HepG2 (cell line): Measurements from ENCODE around the gene ATG9A. TPM values are rescaled to one million over a fixed set of nuclear protein-coding genes. Genes with fewer than 3 reads are reported as not detected.
A peak's percentile ranks its signal among the peaks of the same experiment; 100 is the strongest.

Experiments
- ATAC-seq: fragments of 200-7000 bp; cut with Tn5 transposase; 3 replicates; pipeline ENCODE4 v1.9.1; 2020; ENCODE audit warnings: mild to moderate bottlenecking, moderate library complexity
- BruUV-seq: library from RNA; stranded (reverse); fragments of 400-500 nt; replicated peaks from 2 replicates; lab custom pipeline; 2021; lab: Mats Ljungman, UMichigan
- CTCF ChIA-PET: fragments of 300-600 bp; formaldehyde crosslinking; extraction: SDS; loops from one replicate; lab custom pipeline; 2021; ENCODE audit warnings: low total read pairs, inconsistent platforms, low intra/inter-chr PET ratio; lab: Yijun Ruan, JAX
- POLR2A ChIA-PET: fragments of 350-600 bp; sonication (Branson Sonifier 250); formaldehyde crosslinking; loops from one replicate; lab custom pipeline; 2020; ENCODE audit warnings: antibody characterized with exemption, inconsistent platforms; lab: Yijun Ruan, JAX
- DNase-seq: peaks from one replicate; pipeline ENCODE4 v3.0.0-alpha.2; 2015; ENCODE audit warnings: low spot score
- FAIRE-seq: peaks from 3 replicates; lab custom pipeline; 2011; peaks lifted over from hg19 to GRCh38; lab: Jason Lieb, UNC
- H2AFZ ChIP-seq: one replicate; pipeline ENCODE4 v1.6.1; 2011; ENCODE audit warnings: low read length, inconsistent platforms
- H3K27ac ChIP-seq: fragments of 300-600 bp; 3 replicates; pipeline ENCODE4 v1.8.0; 2011; ENCODE audit warnings: mixed run types, mild to moderate bottlenecking, mixed read lengths, low read length, inconsistent platforms; ENCODE audit not compliant: insufficient read depth; ENCODE audit errors: extremely low read length
- H3K27me3 ChIP-seq, 2 experiments: fragments of 200-600 bp in 1 of 2; 2 replicates in 1 of 2; 3 replicates in 1 of 2; pipeline versions ENCODE4 v1.6.0 to v1.8.0; 2011; ENCODE audit warnings: low read length in 2 of 2, mild to moderate bottlenecking in 2 of 2, moderate library complexity in 2 of 2, inconsistent platforms in 1 of 2; ENCODE audit not compliant: insufficient read depth in 2 of 2, control insufficient read depth in 1 of 2
- H3K36me3 ChIP-seq, 2 experiments: fragments of 200-600 bp in 1 of 2; replicated peaks in 1 of 2; 2 replicates in 1 of 2; 3 replicates in 1 of 2; pipeline versions ENCODE4 v1.5.1 to v1.8.0; 2011; ENCODE audit warnings: low read length in 2 of 2, inconsistent platforms in 1 of 2; ENCODE audit not compliant: insufficient read depth in 2 of 2, control insufficient read depth in 1 of 2
- H3K4me1 ChIP-seq: 2 replicates; pipeline ENCODE4 v1.5.1; 2012; ENCODE audit warnings: low read length, inconsistent platforms; ENCODE audit not compliant: insufficient read depth
- H3K4me2 ChIP-seq: 2 replicates; pipeline ENCODE4 v1.6.0; 2011; ENCODE audit warnings: low read depth, low read length, inconsistent platforms
- H3K4me3 ChIP-seq, 3 experiments: fragments of 200-600 bp in 1 of 3; sonication (generic), shearing (Covaris generic) in 1 of 3; replicated peaks in 1 of 3; 2 replicates each; pipeline ENCODE4 v1.5.1; 2011 to 2016; ENCODE audit warnings: low read length in 3 of 3, inconsistent platforms in 2 of 3, low read depth in 2 of 3, mild to moderate bottlenecking in 2 of 3, control low read depth in 1 of 3, mixed read lengths in 1 of 3; ENCODE audit not compliant: insufficient read depth in 1 of 3
- H3K79me2 ChIP-seq: one replicate; pipeline ENCODE4 v1.6.1; 2011; ENCODE audit warnings: low read length, inconsistent platforms; ENCODE audit not compliant: insufficient read depth
- H3K9ac ChIP-seq: 2 replicates; pipeline ENCODE4 v1.6.0; 2011; ENCODE audit warnings: mild to moderate bottlenecking, low read depth, low read length, inconsistent platforms; ENCODE audit not compliant: insufficient read depth
- H3K9me3 ChIP-seq: 2 replicates; pipeline ENCODE4 v1.5.1; 2012; ENCODE audit warnings: mild to moderate bottlenecking, low read length
- H4K20me1 ChIP-seq: 2 replicates; pipeline ENCODE4 v1.6.0; 2011; ENCODE audit warnings: inconsistent platforms, mild to moderate bottlenecking, low read length, moderate library complexity; ENCODE audit not compliant: insufficient read depth
- CEBPB ChIP-seq: IDR thresholded peaks from 2 replicates; pipeline ENCODE4 v1.6.1; 2011; ENCODE audit warnings: low read depth, low read length, improper control_type of control experiment, borderline replicate concordance
- CHCHD3 ChIP-seq: sonication (generic); formaldehyde crosslinking; IDR thresholded peaks from 2 replicates; pipeline ENCODE4 v1.8.0; 2022; ENCODE audit warnings: mild to moderate bottlenecking, missing genetic modification reagents, moderate library complexity
- EP300 ChIP-seq, 3 experiments: sonication (generic) in 1 of 3; formaldehyde crosslinking in 1 of 3; IDR thresholded peaks; 2 replicates each; pipeline versions ENCODE4 v1.5.1 to v1.6.1; 2011 to 2020; ENCODE audit warnings: low read depth in 2 of 3, low read length in 2 of 3, borderline replicate concordance in 1 of 3, improper control_type of control experiment in 1 of 3, mild to moderate bottlenecking in 1 of 3, missing genetic modification reagents in 1 of 3, moderate library complexity in 1 of 3
- HNRNPK ChIP-seq: fragments of 200-400 bp; formaldehyde crosslinking; IDR thresholded peaks from 2 replicates; pipeline ENCODE4 v1.6.1; 2018; ENCODE audit warnings: low read length, low read depth, moderate library complexity, mild to moderate bottlenecking; ENCODE audit not compliant: poor library complexity, severe bottlenecking
- JUNB ChIP-seq: sonication (generic); formaldehyde crosslinking; IDR thresholded peaks from 2 replicates; pipeline ENCODE4 v1.8.0; 2022; ENCODE audit warnings: missing genetic modification reagents, mild to moderate bottlenecking, borderline replicate concordance
- POLR2A ChIP-seq, 2 experiments: IDR thresholded peaks; 2 replicates each; pipeline ENCODE4 v1.6.1; 2011; ENCODE audit warnings: low read depth in 2 of 2, low read length in 2 of 2, mild to moderate bottlenecking in 1 of 2, moderate library complexity in 1 of 2; ENCODE audit not compliant: insufficient read depth in 1 of 2
- ZMYM3 ChIP-seq: sonication (generic); formaldehyde crosslinking; IDR thresholded peaks from 2 replicates; pipeline ENCODE4 v1.5.1; 2020; ENCODE audit warnings: mild to moderate bottlenecking, missing genetic modification reagents
- ZNF766 ChIP-seq: sonication (generic); formaldehyde crosslinking; IDR thresholded peaks from 2 replicates; pipeline ENCODE4 v1.5.0; 2020; ENCODE audit warnings: missing genetic modification reagents, borderline replicate concordance
- WGBS: methylation state at CpG from one replicate; pipeline ENCODE4 v1.1.6; 2017; ENCODE audit warnings: low lambda C conversion rate; 5-methylcytosine and 5-hydroxymethylcytosine counted together
- in situ Hi-C: cut with HindIII; loops from 2 replicates; pipeline ENCODE4 v1.10.0; 2017; ENCODE audit warnings: low pct_unique_long_range_greater_than_20kb; ENCODE audit not compliant: extremely low pct_ligation_motif_present
- intact Hi-C: fragments of 100-400 bp; cut with micrococcal nuclease; formaldehyde crosslinking; loops from one replicate; pipeline ENCODE4 v1.10.0; 2022; ENCODE audit not compliant: unreplicated experiment
- polyA plus RNA-seq, 8 experiments: library from polyadenylated mRNA; depleted of rRNA in 3 of 8; stranded (reverse) in 7 of 8; unstranded in 1 of 8; fragments of >200 nt; fragmentation: Illumina TruSeq in 4 of 8; extraction: Trizol in 4 of 8; gene quantifications; 2 replicates each; pipeline versions ENCODE4 v1.2.1 to v1.2.3, GENCODE V29; 2011 to 2016; ENCODE audit warnings: low read depth in 4 of 8, missing spikeins in 1 of 8, mixed read lengths in 1 of 8; ENCODE audit not compliant: insufficient read depth in 1 of 8
- total RNA-seq, 5 experiments: library from RNA; depleted of rRNA; stranded (reverse); fragments of >200 nt; fragmentation: Illumina TruSeq; extraction: Trizol; gene quantifications; 2 replicates each; pipeline ENCODE4 v1.2.3, GENCODE V29; 2016; ENCODE audit warnings: low read depth in 1 of 5
- TF ChIP-seq, protein P1 (sequence below): sonication (generic); formaldehyde crosslinking; IDR thresholded peaks from 2 replicates; pipeline ENCODE4 v1.4.0; 2020; ENCODE audit warnings: missing genetic modification reagents
- TF ChIP-seq, protein P2 (sequence below): sonication (generic); formaldehyde crosslinking; IDR thresholded peaks from 2 replicates; pipeline ENCODE4 v1.5.0; 2020; ENCODE audit warnings: mild to moderate bottlenecking, missing genetic modification reagents

Gene ATG9A
- total and polyA plus RNA-seq, 2 of the 13 experiments (the other 11 are each of a cell fraction or from before 2014, with no cell fraction given): 35.0 to 131 TPM

DNA sequence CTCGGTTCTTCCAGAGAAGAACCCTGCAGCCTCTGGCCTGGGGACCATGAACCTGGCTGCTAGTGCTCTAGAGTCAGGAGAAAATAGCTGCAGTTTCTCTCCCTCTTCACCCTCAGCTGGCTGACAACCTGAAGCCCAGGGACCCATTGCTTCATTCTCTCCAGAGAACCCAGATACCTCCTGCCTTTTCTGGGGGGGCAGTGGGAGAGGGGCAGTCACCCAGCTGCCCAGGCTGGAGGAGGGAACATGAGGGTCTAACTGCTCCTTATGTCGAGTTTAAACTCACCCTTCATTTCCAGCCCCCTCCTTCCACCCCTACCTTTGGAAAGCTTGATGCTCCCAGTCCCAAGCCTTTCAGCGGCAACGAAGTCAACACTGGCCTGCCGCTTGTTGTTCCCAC, 30.5 kb downstream of the ATG9A start:
- H2AFZ ChIP-seq: no peak overlapping the region
- H3K27ac ChIP-seq: peak overlapping the region; percentile 4
- CTCF ChIA-PET: no interaction called here
- POLR2A ChIA-PET: interaction anchor here (0.7 to 10.9 kb wide), 6 partner anchors 9 to 46 kb away, joined by 3 to 102 read pairs (median 4); partner anchors contain the start of genes GLB1L, STK16 and ZFAND2B
- no peaks in the 10 kb centered on the region for H3K36me3 ChIP-seq
- no peaks in the 10 kb centered on the region for H3K27me3 ChIP-seq
- intact Hi-C loops: no loop called here
- TF ChIP-seq POLR2A (IDR thresholded peaks at IDR 0.05; ENCODE audit: insufficient read depth in 1 of 2, low read depth in 2 of 2, low read length in 2 of 2): peak in 1 of 2 experiments; percentile 17; a peak in 1 of 4 replicates
- TF ChIP-seq, protein P1, sequence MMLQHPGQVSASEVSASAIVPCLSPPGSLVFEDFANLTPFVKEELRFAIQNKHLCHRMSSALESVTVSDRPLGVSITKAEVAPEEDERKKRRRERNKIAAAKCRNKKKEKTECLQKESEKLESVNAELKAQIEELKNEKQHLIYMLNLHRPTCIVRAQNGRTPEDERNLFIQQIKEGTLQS: no peak
- H3K9me3 ChIP-seq: no peaks in the 10 kb centered on the region
- ATAC-seq (peak; percentile 21; the same call in 2 of the 3 replicates), DNase-seq (no peak), FAIRE-seq (no peak)
- WGBS: 57% methylated on average over 5 of the region's 5 CpGs
- H3K4me3 ChIP-seq: no peak overlapping the region
- no peak overlapping the region for H3K9ac ChIP-seq
- peak overlapping the region; percentile 37; the same call in 1 of the 2 replicates for H3K4me2 ChIP-seq
- in situ Hi-C loops: no loop called here
- no peaks in the 10 kb centered on the region for H4K20me1 ChIP-seq
- BruUV-seq: no TSS peak
- H3K79me2 ChIP-seq: no peaks in the 10 kb centered on the region
- H3K4me1 ChIP-seq: peaks cover 33% of the 10 kb centered on the region

DNA sequence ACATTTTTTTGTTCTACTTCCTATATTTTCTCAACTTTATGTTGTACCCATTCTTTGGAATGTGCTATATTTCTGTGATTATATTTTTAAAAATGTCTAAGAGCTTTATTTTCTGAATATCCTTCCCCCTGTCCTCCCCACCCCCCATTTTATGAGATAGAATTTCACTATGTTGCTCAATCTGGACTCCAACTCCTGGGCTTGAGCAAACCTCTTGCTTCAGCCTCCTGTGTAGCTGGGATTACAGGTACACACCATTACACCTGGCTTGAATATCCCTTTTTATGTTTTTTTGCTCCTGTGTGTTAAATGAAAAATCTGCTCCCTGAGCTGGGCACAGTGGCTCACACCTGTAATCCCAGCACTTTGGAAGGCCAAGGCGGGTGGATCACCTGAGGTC, 32.0 kb downstream of the ATG9A start:
- Histone ChIP-seq H2AFZ (no peak overlapping the region), H4K20me1 (no peaks in the 10 kb centered on the region), H3K27ac (no peak overlapping the region), H3K9ac (no peak overlapping the region), H3K27me3 (no peaks in the 10 kb centered on the region), H3K4me3 (no peak overlapping the region), H3K4me2 (no peak overlapping the region), H3K9me3 (no peaks in the 10 kb centered on the region), H3K36me3 (no peaks in the 10 kb centered on the region), H3K79me2 (no peaks in the 10 kb centered on the region), H3K4me1 (peaks cover 46% of the 10 kb centered on the region)
- CTCF ChIA-PET: no interaction called here
- 90% methylated on average over 1 of the region's 1 CpG for WGBS
- in situ Hi-C loops (no loop called here), intact Hi-C loops (no loop called here)
- POLR2A ChIA-PET: interaction anchor here (2.4 to 10.9 kb wide), 2 partner anchors 10 to 21 kb away, joined by 13 to 102 read pairs; partner anchors contain the start of genes CNPPD1 and ZFAND2B
- no peak for DNase-seq
- no TSS peak for BruUV-seq
- no peak for ATAC-seq
- no peak for FAIRE-seq
- TF ChIP-seq, protein P2, sequence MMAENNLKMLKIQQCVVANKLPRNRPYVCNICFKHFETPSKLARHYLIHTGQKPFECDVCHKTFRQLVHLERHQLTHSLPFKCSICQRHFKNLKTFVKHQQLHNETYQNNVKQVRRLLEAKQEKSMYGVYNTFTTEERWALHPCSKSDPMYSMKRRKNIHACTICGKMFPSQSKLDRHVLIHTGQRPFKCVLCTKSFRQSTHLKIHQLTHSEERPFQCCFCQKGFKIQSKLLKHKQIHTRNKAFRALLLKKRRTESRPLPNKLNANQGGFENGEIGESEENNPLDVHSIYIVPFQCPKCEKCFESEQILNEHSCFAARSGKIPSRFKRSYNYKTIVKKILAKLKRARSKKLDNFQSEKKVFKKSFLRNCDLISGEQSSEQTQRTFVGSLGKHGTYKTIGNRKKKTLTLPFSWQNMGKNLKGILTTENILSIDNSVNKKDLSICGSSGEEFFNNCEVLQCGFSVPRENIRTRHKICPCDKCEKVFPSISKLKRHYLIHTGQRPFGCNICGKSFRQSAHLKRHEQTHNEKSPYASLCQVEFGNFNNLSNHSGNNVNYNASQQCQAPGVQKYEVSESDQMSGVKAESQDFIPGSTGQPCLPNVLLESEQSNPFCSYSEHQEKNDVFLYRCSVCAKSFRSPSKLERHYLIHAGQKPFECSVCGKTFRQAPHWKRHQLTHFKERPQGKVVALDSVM: peak; percentile 87
- TF ChIP-seq HNRNPK (peak; percentile 33), ZNF766 (CRISPR knock-in tag) (no peak), ZMYM3 (CRISPR knock-in tag) (0 out of 2 replicates have a peak, but pooled peaks have one; percentile 15), EP300 (IDR thresholded peaks at IDR 0.05; ENCODE audit: low read depth in 2 of 2, low read length in 2 of 2) (peak in 1 of 2 experiments; percentile 14; a peak in 1 of 4 replicates), EP300 (CRISPR knock-in tag; IDR thresholded peaks at IDR 0.05; ENCODE audit: borderline replicate concordance) (no peak), JUNB (no peak), CHCHD3 (CRISPR knock-in tag) (no peak), CEBPB (peak; percentile 62)
